H1 (cell line): ENCODE measurements around the gene SRPX. TPM values are rescaled to one million over a fixed set of nuclear protein-coding genes. Genes with fewer than 3 reads are reported as not detected.

ENCODE experiments used
- CTCF ChIA-PET: fragments of 300-600 bp; sonication (Branson Sonifier 250); formaldehyde crosslinking; loops from one replicate; lab custom pipeline; 2021; ENCODE audit not compliant: partially characterized antibody; lab: Charles Lee
- POLR2A ChIA-PET: fragments of 300-600 bp; sonication (Branson Sonifier 250); formaldehyde crosslinking; loops from one replicate; lab custom pipeline; 2021; ENCODE audit warnings: inconsistent platforms; ENCODE audit not compliant: partially characterized antibody; lab: Charles Lee
- DNase-seq, 2 experiments: peaks; one replicate each; pipeline versions ENCODE4 v3.0.0 to v3.0.0-alpha.2; 2010 to 2022; ENCODE audit warnings: low spot score in 2 of 2, low read depth in 1 of 2, mixed read lengths in 1 of 2
- FAIRE-seq: peaks from 2 replicates; lab custom pipeline; 2011; peaks lifted over from hg19 to GRCh38; lab: Jason Lieb, UNC
- H2AFZ ChIP-seq: 2 replicates; pipeline ENCODE4 v1.8.1; 2012; ENCODE audit warnings: low read length, inconsistent platforms
- H2AK5ac ChIP-seq: 2 replicates; pipeline ENCODE4 v1.6.1; 2013; ENCODE audit warnings: low read depth, low read length
- H2BK120ac ChIP-seq: replicated peaks from 2 replicates; pipeline ENCODE3; 2013; ENCODE audit warnings: low read depth, low read length, inconsistent platforms
- H2BK12ac ChIP-seq: 2 replicates; pipeline ENCODE4 v1.6.1; 2013; ENCODE audit warnings: low read depth, low read length
- H2BK15ac ChIP-seq: 2 replicates; pipeline ENCODE4 v1.6.1; 2013; ENCODE audit warnings: low read length
- H2BK20ac ChIP-seq: 2 replicates; pipeline ENCODE4 v1.6.1; 2013; ENCODE audit warnings: low read length
- H2BK5ac ChIP-seq: 2 replicates; pipeline ENCODE4 v1.6.1; 2013; ENCODE audit warnings: low read depth, low read length
- H3K14ac ChIP-seq: 2 replicates; pipeline ENCODE4 v1.6.1; 2013; ENCODE audit warnings: inconsistent platforms; ENCODE audit not compliant: insufficient read length
- H3K18ac ChIP-seq: 2 replicates; pipeline ENCODE4 v1.6.1; 2013; ENCODE audit warnings: low read length; ENCODE audit errors: extremely low read depth
- H3K23ac ChIP-seq: 2 replicates; pipeline ENCODE4 v1.6.1; 2013; ENCODE audit warnings: inconsistent platforms; ENCODE audit not compliant: insufficient read length
- H3K23me2 ChIP-seq: 2 replicates; pipeline ENCODE4 v1.6.1; 2013; ENCODE audit warnings: low read depth, low read length
- H3K27ac ChIP-seq: 2 replicates; pipeline ENCODE4 v1.6.1; 2011; ENCODE audit warnings: low read depth, low read length, inconsistent platforms
- H3K27me3 ChIP-seq, 4 experiments: replicated peaks in 1 of 4; 1 replicate in 1 of 4; 2 replicates in 3 of 4; pipeline versions ENCODE4 v1.6.1 to v1.8.1; 2011 to 2013; ENCODE audit warnings: low read length in 3 of 4, mild to moderate bottlenecking in 3 of 4, inconsistent platforms in 2 of 4, mixed read lengths in 2 of 4, moderate library complexity in 1 of 4; ENCODE audit not compliant: control insufficient read depth in 3 of 4, insufficient read depth in 3 of 4; ENCODE audit errors: extremely low read depth in 1 of 4
- H3K36me3 ChIP-seq, 4 experiments: 2 replicates each; pipeline versions ENCODE4 v1.6.1 to v1.8.1; 2011 to 2013; ENCODE audit warnings: mild to moderate bottlenecking in 4 of 4, low read length in 3 of 4, moderate library complexity in 2 of 4, control low read depth in 1 of 4, inconsistent platforms in 1 of 4; ENCODE audit not compliant: insufficient read depth in 4 of 4, control insufficient read depth in 2 of 4
- H3K4ac ChIP-seq: replicated peaks from 2 replicates; pipeline ENCODE3; 2013; ENCODE audit warnings: low read length, low read depth, mixed read lengths, inconsistent platforms; ENCODE audit not compliant: insufficient read length
- H3K4me1 ChIP-seq, 4 experiments: replicated peaks in 1 of 4; 1 replicate in 1 of 4; 2 replicates in 3 of 4; pipeline versions ENCODE4 v1.6.1 to v1.8.1; 2011 to 2013; ENCODE audit warnings: low read length in 3 of 4, inconsistent platforms in 2 of 4, mixed read lengths in 1 of 4; ENCODE audit not compliant: insufficient read depth in 4 of 4, control insufficient read depth in 3 of 4
- H3K4me2 ChIP-seq, 2 experiments: 2 replicates each; pipeline versions ENCODE4 v1.6.1 to v1.8.1; 2011 to 2013; ENCODE audit warnings: low read depth in 2 of 2, low read length in 2 of 2, control low read depth in 1 of 2, inconsistent platforms in 1 of 2, mild to moderate bottlenecking in 1 of 2; ENCODE audit not compliant: insufficient read depth in 1 of 2
- H3K4me3 ChIP-seq, 4 experiments: fragments of 200-600, 300-600 bp in 1 of 4; sonication (generic), shearing (Covaris generic), sonication (Bioruptor Twin) in 1 of 4; 2 replicates each; pipeline versions ENCODE4 v1.5.1 to v1.8.1; 2011 to 2016; ENCODE audit warnings: low read length in 4 of 4, low read depth in 3 of 4, control low read depth in 2 of 4, inconsistent platforms in 2 of 4, mild to moderate bottlenecking in 2 of 4, mixed read lengths in 1 of 4, moderate library complexity in 1 of 4; ENCODE audit not compliant: insufficient read depth in 2 of 4; ENCODE audit errors: extremely low read depth in 1 of 4
- H3K56ac ChIP-seq: replicated peaks from 2 replicates; pipeline ENCODE3; 2013; ENCODE audit warnings: low read depth, mild to moderate bottlenecking, mixed read lengths, low read length, inconsistent platforms; ENCODE audit not compliant: insufficient read length
- H3K79me1 ChIP-seq: 2 replicates; pipeline ENCODE4 v1.6.1; 2013; ENCODE audit warnings: low read depth, low read length, control low read depth
- H3K79me2 ChIP-seq, 2 experiments: 2 replicates each; pipeline versions ENCODE4 v1.6.1 to v1.8.1; 2012 to 2013; ENCODE audit warnings: low read length in 2 of 2, mild to moderate bottlenecking in 2 of 2, inconsistent platforms in 1 of 2; ENCODE audit not compliant: insufficient read depth in 2 of 2, control insufficient read depth in 1 of 2
- H3K9ac ChIP-seq, 4 experiments: replicated peaks in 1 of 4; 1 replicate in 1 of 4; 2 replicates in 3 of 4; pipeline versions ENCODE4 v1.6.1 to v1.8.1; 2011 to 2013; ENCODE audit warnings: low read depth in 3 of 4, low read length in 3 of 4, control low read depth in 2 of 4, mild to moderate bottlenecking in 2 of 4, moderate library complexity in 2 of 4, inconsistent platforms in 1 of 4; ENCODE audit errors: extremely low read depth in 1 of 4
- H3K9me3 ChIP-seq, 2 experiments: 2 replicates each; pipeline versions ENCODE4 v1.6.1 to v1.8.1; 2012 to 2013; ENCODE audit warnings: mild to moderate bottlenecking in 2 of 2, moderate library complexity in 2 of 2, control low read depth in 1 of 2, inconsistent platforms in 1 of 2, low read depth in 1 of 2, low read length in 1 of 2, mixed read lengths in 1 of 2; ENCODE audit not compliant: insufficient read depth in 2 of 2
- H4K20me1 ChIP-seq, 2 experiments: replicated peaks in 1 of 2; 2 replicates each; pipeline versions ENCODE3 to v1.8.1; 2011 to 2013; ENCODE audit warnings: inconsistent platforms in 2 of 2, low read length in 2 of 2, mild to moderate bottlenecking in 1 of 2; ENCODE audit not compliant: insufficient read depth in 2 of 2, control insufficient read depth in 1 of 2
- H4K5ac ChIP-seq: 2 replicates; pipeline ENCODE4 v1.6.1; 2013; ENCODE audit warnings: low read length, low read depth, mixed read lengths, inconsistent platforms; ENCODE audit not compliant: insufficient read length
- H4K8ac ChIP-seq: 2 replicates; pipeline ENCODE4 v1.8.0; 2013; ENCODE audit warnings: mild to moderate bottlenecking, moderate library complexity, low read length, inconsistent platforms; ENCODE audit not compliant: insufficient read depth; ENCODE audit errors: extremely low read depth
- H4K91ac ChIP-seq: replicated peaks from 2 replicates; pipeline ENCODE3; 2013; ENCODE audit warnings: low read length, mixed read lengths, inconsistent platforms; ENCODE audit not compliant: insufficient read length
- ATF3 ChIP-seq: IDR thresholded peaks from 2 replicates; pipeline ENCODE4 v1.6.1; 2011; ENCODE audit warnings: low read depth, mild to moderate bottlenecking, low read length; ENCODE audit not compliant: insufficient read depth
- CTBP2 ChIP-seq: IDR thresholded peaks from 2 replicates; pipeline ENCODE4 v1.7.0; 2011; ENCODE audit warnings: borderline replicate concordance, mild to moderate bottlenecking, moderate library complexity, mixed read lengths, low read length; ENCODE audit not compliant: insufficient read depth, insufficient read length
- MAFK ChIP-seq: IDR thresholded peaks from 2 replicates; pipeline ENCODE4 v1.6.1; 2012; ENCODE audit warnings: low read depth, mild to moderate bottlenecking, improper control_type of control experiment, low read length
- PHF8 ChIP-seq: fragments of 200-600 bp; sonication (generic); conservative IDR thresholded peaks from 2 replicates; pipeline ENCODE4 v1.7.1; 2012; ENCODE audit warnings: low read depth, mild to moderate bottlenecking, inconsistent platforms, low read length, moderate library complexity
- RAD21 ChIP-seq, 2 experiments: IDR thresholded peaks in 1 of 2; conservative IDR thresholded peaks in 1 of 2; 2 replicates each; pipeline ENCODE4 v1.6.1; 2011; ENCODE audit warnings: low read depth in 2 of 2, low read length in 2 of 2, improper control_type of control experiment in 1 of 2, inconsistent platforms in 1 of 2, mild to moderate bottlenecking in 1 of 2, moderate library complexity in 1 of 2
- SAP30 ChIP-seq: fragments of 300-600 bp; sonication (generic); IDR thresholded peaks from 2 replicates; pipeline ENCODE4 v1.7.1; 2012; ENCODE audit warnings: low read length, moderate library complexity, mild to moderate bottlenecking, inconsistent platforms; ENCODE audit not compliant: insufficient read depth, insufficient replicate concordance
- SIRT6 ChIP-seq: IDR thresholded peaks from one replicate; pipeline ENCODE4 v1.7.1; 2012; ENCODE audit warnings: low read length, inconsistent platforms
- SIX5 ChIP-seq: IDR thresholded peaks from 2 replicates; pipeline ENCODE4 v1.6.1; 2011; ENCODE audit warnings: mild to moderate bottlenecking, low read depth, low read length
- SP2 ChIP-seq: IDR thresholded peaks from 2 replicates; pipeline ENCODE4 v1.6.1; 2012; ENCODE audit warnings: mild to moderate bottlenecking, low read length, inconsistent platforms
- SUZ12 ChIP-seq: fragments of 200-600 bp; sonication (generic); IDR thresholded peaks from 2 replicates; pipeline ENCODE4 v1.6.1; 2012; ENCODE audit warnings: mild to moderate bottlenecking, inconsistent platforms, low read length, moderate library complexity, mixed read lengths
- WGBS, 2 experiments: shearing (Covaris generic) in 1 of 2; methylation state at CpG; one replicate each; pipeline versions ENCODE4 v1.1.6 to v1.1.7; 2013 to 2015; ENCODE audit warnings: low lambda C conversion rate in 2 of 2, mixed read lengths in 2 of 2, inconsistent platforms in 1 of 2, low coverage in 1 of 2, missing lambda C conversion rate in 1 of 2; ENCODE audit not compliant: insufficient replicate concordance in 2 of 2, insufficient coverage in 1 of 2, insufficient read length in 1 of 2; ENCODE audit errors: extremely low coverage in 1 of 2, missing lambda C conversion rate in 1 of 2; 5-methylcytosine and 5-hydroxymethylcytosine counted together
- polyA plus RNA-seq, 7 experiments: library from polyadenylated mRNA; depleted of rRNA in 3 of 7; stranded (reverse) in 5 of 7; unstranded in 2 of 7; fragments of >200 nt in 5 of 7; fragments of 200-250 nt in 2 of 7; gene quantifications; 1 replicate in 5 of 7; 2 replicates in 1 of 7; 4 replicates in 1 of 7; pipeline versions ENCODE4 v1.2.1 to v1.2.3, GENCODE V29; 2011 to 2013; ENCODE audit warnings: missing spikeins in 2 of 7, mixed read lengths in 2 of 7
- total RNA-seq: library from RNA; stranded (reverse); fragmentation: NEBNext Ultra II Directional; extraction: Animal tissue kit (Norgen Biotek cat#: 25700); gene quantifications from 2 replicates; pipeline ENCODE4 v1.2.1, GENCODE V29; 2021

SRPX gene
- total and polyA plus RNA-seq, 2 of the 8 experiments (the other 6 are each of a cell fraction or from before 2014, with no cell fraction given): 7.6 to 10.4 TPM

- 79% methylated on average over 4 of the region's 4 CpGs; no CpG with 5 or more reads in 1 of the 2 experiments for WGBS, 2 experiments
- no peak for DNase-seq
- H3K79me1 ChIP-seq: no peaks in the 10 kb centered on the region
- CTCF ChIA-PET: no interaction called here
- no peaks in the 10 kb centered on the region for H3K79me2 ChIP-seq
- no peak overlapping the region for H4K8ac ChIP-seq
- H4K20me1 ChIP-seq: no peaks in the 10 kb centered on the region
- H2BK12ac ChIP-seq: no peak overlapping the region
- POLR2A ChIA-PET: no interaction called here
- H3K9ac ChIP-seq: no peak overlapping the region
- no peaks in the 10 kb centered on the region for H3K4me1 ChIP-seq
- no peak overlapping the region for H2BK15ac ChIP-seq
- H2BK5ac ChIP-seq: no peak overlapping the region
- H3K4ac ChIP-seq: no peak overlapping the region
- H4K91ac ChIP-seq: no peak overlapping the region
- H3K9me3 ChIP-seq: no peaks in the 10 kb centered on the region
- no peak overlapping the region for H2AFZ ChIP-seq
- FAIRE-seq: no peak
- no peak overlapping the region for H3K56ac ChIP-seq
- H3K14ac ChIP-seq: no peak overlapping the region
- H3K27ac ChIP-seq: no peak overlapping the region
- H3K23me2 ChIP-seq: no peaks in the 10 kb centered on the region
- H3K4me2 ChIP-seq: no peak overlapping the region
- no peak overlapping the region for H2BK20ac ChIP-seq
- H3K18ac ChIP-seq: no peak overlapping the region
- H2BK120ac ChIP-seq: no peak overlapping the region
- no peak overlapping the region for H3K4me3 ChIP-seq
- no peaks in the 10 kb centered on the region for H3K36me3 ChIP-seq
- TF ChIP-seq PHF8 (no peak), SIRT6 (no peak), MAFK (no peak), SUZ12 (no peak), SIX5 (no peak), ATF3 (no peak), SP2 (no peak), RAD21 (IDR thresholded peaks at IDR 0.05 in 1 of 2, conservative IDR thresholded peaks at IDR 0.05 in 1 of 2; ENCODE audit: low read depth in 2 of 2, low read length in 2 of 2) (no peak), CTBP2 (no peak), SAP30 (no peak)
- H2AK5ac ChIP-seq: no peak overlapping the region
- no peak overlapping the region for H3K23ac ChIP-seq
- H4K5ac ChIP-seq: no peak overlapping the region
- H3K27me3 ChIP-seq: no peaks in the 10 kb centered on the region
Observed at GRCh38 chrX:38211891-38212635, 8.6 kb downstream of the SRPX start.
